GM13977 (cell line): ENCODE results near the gene FAM3C.
"Not testable (repeated sequence)": the region's sequence is repeated elsewhere in the genome, so short reads cannot be mapped to it uniquely, and the experiment has no call there.

Source experiments
- DNase-seq: peaks from one replicate; pipeline ENCODE4 v3.0.0; 2012; ENCODE audit warnings: low spot score
- CTCF ChIP-seq: IDR thresholded peaks from 2 replicates; pipeline ENCODE4 v1.5.1; 2012; ENCODE audit warnings: mild to moderate bottlenecking, control low read depth; ENCODE audit not compliant: insufficient read depth; ENCODE audit errors: extremely low read depth, missing control alignments
- in situ Hi-C: fragments of 300-500 bp; cut with MboI; formaldehyde crosslinking; loops from one replicate; pipeline ENCODE4 v1.12.0; 2022; ENCODE audit warnings: low sequenced_read_pairs, low pct_unique_long_range_greater_than_20kb, mixed read lengths, inconsistent platforms; ENCODE audit not compliant: unreplicated experiment

Gene FAM3C

GRCh38 chr7:121436136-121436535 is 40.0 kb upstream of the FAM3C start:
- no peak for TF ChIP-seq CTCF
- DNase-seq = no peak
- in situ Hi-C loops = no loop called here

- in situ Hi-C loops = no loop called here
- no peak for DNase-seq
- TF ChIP-seq CTCF = no peak
Measured at GRCh38 chr7:121433775-121434174, 37.7 kb upstream of the FAM3C start.

GRCh38 chr7:121432486-121432885 is 36.4 kb upstream of the FAM3C start:
- DNase-seq, in situ Hi-C loops: not testable (repeated sequence)

GRCh38 chr7:121431996-121432395 is 35.9 kb upstream of the FAM3C start:
- in situ Hi-C loops = no loop called here

GRCh38 chr7:121431389-121431995 is 35.4 kb upstream of the FAM3C start:
- no peak for TF ChIP-seq CTCF
- in situ Hi-C loops = no loop called here
- DNase-seq = no peak

More at GRCh38 chr7:121431996-121432395, 35.9 kb upstream of the FAM3C start:
- no peak for TF ChIP-seq CTCF
- no peak for DNase-seq

GRCh38 chr7:121430558-121430957 is 34.5 kb upstream of the FAM3C start:
- TF ChIP-seq CTCF = no peak
- DNase-seq = no peak
- in situ Hi-C loops = no loop called here

GRCh38 chr7:121429798-121430197 is 33.7 kb upstream of the FAM3C start:
- DNase-seq = no peak
- TF ChIP-seq CTCF = no peak
- in situ Hi-C loops = no loop called here
